Hepatocyte (in vitro differentiated cells): ENCODE data around the gene GGT7.

Experiments
- CTCF ChIP-seq: fragments of 200-600 bp; sonication (generic); IDR thresholded peaks from 2 replicates; pipeline ENCODE4 v1.5.1; 2016; ENCODE audit warnings: antibody characterized with exemption, mild to moderate bottlenecking; ENCODE audit not compliant: poor library complexity
- EZH2 ChIP-seq: fragments of 200-600 bp; sonication (generic); IDR thresholded peaks from 2 replicates; pipeline ENCODE4 v1.6.1; 2016; ENCODE audit warnings: antibody characterized with exemption, mild to moderate bottlenecking, borderline replicate concordance
- EZH2phosphoT487 ChIP-seq: fragments of 200-600 bp; sonication (generic); IDR thresholded peaks from one replicate; pipeline ENCODE4 v1.6.1; 2018; ENCODE audit warnings: antibody characterized with exemption, mild to moderate bottlenecking, low read depth, moderate library complexity; ENCODE audit not compliant: unreplicated experiment, severe bottlenecking

GRCh38 chr20:34820805-34821578 is 51.7 kb downstream of the GGT7 start:
- TF ChIP-seq CTCF, result no peak
- no peak for TF ChIP-seq EZH2phosphoT487
- TF ChIP-seq EZH2, result no peak
